Measurements from ENCODE around the gene ELAVL2.
"Not testable (repeated sequence)": the region's sequence is repeated elsewhere in the genome, so short reads cannot be mapped to it uniquely, and the experiment has no call there.

The ELAVL2 gene

GRCh38 chr9:23769307-23769935, 56.6 kb downstream of the ELAVL2 start:
- DNase-seq (ENCODE audit: low spot score) = no peak

DNA sequence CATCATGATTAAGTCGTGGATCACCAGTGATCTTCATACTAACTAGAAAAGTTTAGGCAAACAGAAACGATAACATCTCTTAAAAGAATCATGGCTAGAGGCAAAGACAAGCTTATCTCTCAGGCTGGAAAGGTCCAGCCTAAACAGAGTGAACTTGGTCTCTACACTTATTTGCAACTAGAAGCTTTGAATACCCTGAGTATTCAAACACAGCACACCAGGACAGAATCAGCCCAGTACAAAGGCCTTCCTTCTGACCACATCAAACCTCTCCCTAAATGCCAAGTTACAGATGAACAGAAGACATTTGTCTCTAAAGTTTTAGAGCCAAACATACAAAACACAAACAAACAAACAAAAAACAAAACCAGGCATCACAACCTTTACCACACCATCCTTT, 57.2 kb downstream of the ELAVL2 start:
- no peak for DNase-seq (ENCODE audit: low spot score)

- DNase-seq (ENCODE audit: low spot score) = no peak
These were observed 59.4 kb downstream of the ELAVL2 start for GRCh38 chr9:23766613-23767012.

GRCh38 chr9:23765561-23765960, 60.5 kb downstream of the ELAVL2 start:
- DNase-seq (ENCODE audit: low spot score) = no peak

DNA sequence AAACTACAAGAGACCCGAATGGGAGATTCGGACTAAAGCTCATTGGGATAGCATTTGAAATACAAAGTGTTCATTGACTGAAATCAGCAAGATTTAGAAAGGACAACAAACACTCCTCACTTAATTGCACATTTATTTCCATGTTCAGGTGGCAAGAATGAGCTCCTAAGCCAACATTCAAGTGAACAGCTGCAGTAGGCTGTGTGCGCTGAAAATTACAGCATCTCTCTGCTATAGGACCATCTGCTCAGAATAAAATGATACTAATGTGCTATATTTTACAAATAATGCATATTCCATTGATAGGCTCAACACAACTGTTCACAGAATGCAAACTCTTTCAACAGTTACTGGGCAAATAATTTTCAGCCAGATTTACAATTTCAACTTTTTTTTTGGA, 61.8 kb downstream of the ELAVL2 start:
- no peak for DNase-seq (ENCODE audit: low spot score)

DNA sequence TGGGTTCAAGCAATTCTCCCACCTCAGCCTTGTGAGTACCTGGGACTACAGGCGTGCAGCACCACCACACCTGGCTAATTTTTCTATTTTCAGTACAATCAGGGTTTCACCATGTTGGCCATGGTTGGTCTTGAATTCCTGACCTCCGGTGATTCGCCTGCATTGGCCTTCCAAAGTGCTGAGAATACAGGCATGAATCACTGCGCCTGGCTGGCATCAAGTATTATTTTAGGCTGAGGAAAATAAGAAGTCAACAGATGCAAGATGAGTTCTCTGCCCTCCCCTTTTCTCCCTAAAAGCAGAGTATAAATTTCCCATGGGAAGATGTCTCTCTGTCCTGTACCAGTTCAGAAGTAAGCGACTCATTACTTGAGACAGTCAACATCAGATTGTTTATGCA, 71.5 kb downstream of the ELAVL2 start:
- DNase-seq (ENCODE audit: low spot score) = no peak

DNA sequence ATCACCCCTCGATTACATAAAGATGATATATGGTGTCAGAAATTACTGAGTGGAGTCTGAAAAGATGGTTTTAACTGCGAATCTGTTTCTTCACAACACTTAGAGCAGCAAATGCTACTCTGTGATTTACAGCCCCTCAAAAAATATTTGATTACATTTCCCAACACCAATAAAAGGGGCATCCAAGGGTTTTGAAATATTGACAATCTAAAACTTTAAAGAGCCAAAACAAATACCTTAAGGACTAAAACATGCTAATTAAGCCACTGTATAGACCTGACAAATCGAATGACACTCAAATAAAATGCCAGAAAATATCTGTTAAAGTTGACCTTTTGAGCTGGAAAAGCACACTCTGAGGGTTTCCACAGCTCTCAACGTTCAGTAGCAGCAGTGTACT, 73.2 kb downstream of the ELAVL2 start:
- DNase-seq (ENCODE audit: low spot score) = no peak

DNA sequence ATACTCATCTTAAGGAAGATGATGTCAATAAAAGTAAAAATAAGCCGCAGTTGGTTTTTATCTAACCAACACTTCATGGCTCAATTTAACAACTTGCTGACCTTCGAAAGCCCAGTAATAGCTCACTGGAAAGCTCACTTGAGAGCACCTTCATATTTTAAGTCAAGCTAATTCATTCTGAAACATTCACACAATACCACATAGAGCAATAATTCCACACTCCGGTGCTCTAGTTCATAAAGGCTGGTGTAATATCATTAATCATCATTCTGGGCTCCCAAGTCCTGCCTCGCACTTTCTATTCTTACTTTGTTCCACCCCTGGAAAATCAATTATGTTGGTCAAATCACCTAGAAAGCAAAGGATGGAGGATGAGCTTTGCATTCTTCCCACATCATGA, 74.4 kb downstream of the ELAVL2 start:
- DNase-seq (ENCODE audit: low spot score) = no peak

DNA sequence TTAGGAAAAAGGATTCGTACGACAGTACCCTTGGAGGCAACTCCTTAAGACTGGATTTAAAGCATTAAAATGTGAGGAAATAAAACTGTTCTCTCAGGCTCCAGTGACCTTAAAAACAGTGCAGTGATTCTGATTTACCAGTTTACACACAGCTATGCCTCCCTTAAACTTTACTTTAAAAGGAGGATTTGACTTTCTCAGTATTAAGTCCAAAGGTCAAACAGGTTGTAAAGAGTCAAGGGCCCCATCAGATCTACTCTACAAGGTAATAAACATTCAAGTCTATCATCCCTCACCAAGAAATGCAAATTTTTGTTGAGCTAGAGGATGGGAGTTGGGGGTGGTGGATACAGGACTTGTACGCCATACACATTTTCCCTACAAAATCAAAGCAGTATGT, 75.2 kb downstream of the ELAVL2 start:
- no peak for DNase-seq (ENCODE audit: low spot score)

- DNase-seq (ENCODE audit: low spot score) = no peak
These were observed 78.7 kb downstream of the ELAVL2 start for GRCh38 chr9:23747088-23748075.

DNA sequence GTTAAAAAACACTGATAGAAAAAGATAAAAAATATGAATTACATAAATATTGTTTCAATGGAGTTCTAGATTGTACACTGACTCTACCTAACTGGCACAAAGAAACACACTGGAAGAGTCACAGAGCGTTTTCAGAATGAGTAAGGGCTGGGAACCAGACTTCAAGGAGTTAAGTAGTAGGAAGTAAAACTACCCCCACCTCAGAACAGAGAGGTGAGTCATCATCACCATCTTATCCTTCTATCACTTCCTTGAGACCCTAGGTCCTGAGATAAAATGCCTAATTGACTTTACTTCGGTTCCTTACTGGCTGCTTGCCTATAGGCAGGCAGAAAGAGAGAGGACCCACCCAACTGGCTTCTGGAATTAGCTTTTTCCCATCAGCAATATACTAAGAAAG, 79.7 kb downstream of the ELAVL2 start:
- no peak for DNase-seq (ENCODE audit: low spot score)

GRCh38 chr9:23743036-23743435, 83.0 kb downstream of the ELAVL2 start:
- DNase-seq (ENCODE audit: low spot score) = no peak

DNA sequence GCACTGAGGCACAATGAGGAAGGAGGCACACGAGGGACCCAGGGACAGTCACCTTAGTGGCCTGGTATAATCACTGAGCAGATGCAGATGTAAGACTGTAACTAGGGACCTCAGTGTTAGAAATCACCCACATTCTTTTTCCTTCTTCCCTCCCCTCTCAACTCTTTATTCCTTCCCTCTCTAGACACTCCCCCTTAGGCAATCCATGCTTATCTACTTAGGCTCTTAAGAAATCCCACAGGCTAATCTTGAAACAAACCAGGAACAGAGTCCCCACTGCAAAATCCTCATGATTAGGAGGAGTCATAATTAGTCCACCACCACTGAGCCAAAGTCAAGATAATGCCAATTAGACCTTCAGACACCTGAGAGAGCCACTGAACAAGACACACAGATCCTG, 84.7 kb downstream of the ELAVL2 start:
- no peak for DNase-seq (ENCODE audit: low spot score)

- DNase-seq (ENCODE audit: low spot score) = no peak
These were observed 85.5 kb downstream of the ELAVL2 start for GRCh38 chr9:23740531-23740930.

GRCh38 chr9:23739753-23740152, 86.3 kb downstream of the ELAVL2 start:
- no peak for DNase-seq (ENCODE audit: low spot score)

DNA sequence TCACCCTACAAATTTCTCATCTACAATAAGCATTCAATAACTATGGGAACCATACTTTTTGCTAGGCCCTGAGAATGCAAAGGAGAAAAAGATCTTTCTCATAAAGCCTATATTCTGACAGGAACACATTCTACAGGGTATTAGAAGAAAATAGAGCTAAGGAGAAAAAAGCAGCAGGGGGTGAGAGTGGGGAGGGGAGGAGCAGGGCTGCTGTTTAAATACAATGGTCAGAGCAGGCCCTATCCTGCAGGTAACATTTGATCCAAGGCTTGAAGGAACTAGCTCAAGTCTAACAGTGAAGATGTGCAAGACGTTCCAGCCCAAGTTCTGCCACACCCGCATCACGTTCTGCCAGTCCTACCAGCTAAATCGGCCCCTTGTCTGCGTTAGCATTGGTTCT, 89.7 kb downstream of the ELAVL2 start:
- no peak for DNase-seq (ENCODE audit: low spot score)

GRCh38 chr9:23733495-23734078, 92.5 kb downstream of the ELAVL2 start:
- DNase-seq (ENCODE audit: low spot score) = no peak

DNA sequence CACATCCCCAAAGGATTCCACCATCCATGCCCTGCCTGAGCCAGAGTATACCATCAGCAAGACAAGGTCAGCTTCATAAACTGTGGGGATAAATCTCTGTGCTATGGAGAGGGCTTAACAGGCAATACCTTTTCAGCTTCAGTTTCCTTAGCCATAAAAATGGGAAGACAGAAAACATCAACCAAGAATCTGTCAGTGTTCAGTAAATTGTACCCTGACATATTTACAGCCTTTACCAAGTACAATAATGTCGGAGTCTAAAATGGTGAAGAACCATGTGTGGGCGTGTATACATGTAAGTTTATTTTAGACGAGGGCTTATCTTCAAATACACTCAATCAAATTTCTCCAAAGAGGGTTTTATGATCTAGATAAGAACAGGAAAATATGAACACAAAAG, 94.7 kb downstream of the ELAVL2 start:
- no peak for DNase-seq (ENCODE audit: low spot score)

- no peak for DNase-seq (ENCODE audit: low spot score)
These were observed 95.7 kb downstream of the ELAVL2 start for GRCh38 chr9:23730364-23730763.

GRCh38 chr9:23728736-23729135, 97.3 kb downstream of the ELAVL2 start:
- no peak for DNase-seq (ENCODE audit: low spot score)

- no peak for DNase-seq (ENCODE audit: low spot score)
These were observed 100.6 kb downstream of the ELAVL2 start for GRCh38 chr9:23725279-23725946.

- no peak for DNase-seq (ENCODE audit: low spot score)
These were observed 102.4 kb downstream of the ELAVL2 start for GRCh38 chr9:23723672-23724071.

- DNase-seq (ENCODE audit: low spot score) = not testable (repeated sequence)
These were observed 103.0 kb downstream of the ELAVL2 start for GRCh38 chr9:23723048-23723447.

Measured in globus pallidus (tissue), 1 donor.